Hematopoietic multipotent progenitor cell treated with erythropoietin and hydrocortisone succinate and interleukin-3 and kit ligand, for 17 days (in vitro differentiated cells): Measurements from ENCODE around the gene NAXD.
A peak's percentile ranks its signal among the peaks of the same experiment; 100 is the strongest.
"Not testable (repeated sequence)": the region's sequence is repeated elsewhere in the genome, so short reads cannot be mapped to it uniquely, and the experiment has no call there.

Experiments used
- DNase-seq: peaks from one replicate; pipeline ENCODE4 v3.0.0-alpha.2; 2015; ENCODE audit warnings: low spot score

NAXD gene

DNA sequence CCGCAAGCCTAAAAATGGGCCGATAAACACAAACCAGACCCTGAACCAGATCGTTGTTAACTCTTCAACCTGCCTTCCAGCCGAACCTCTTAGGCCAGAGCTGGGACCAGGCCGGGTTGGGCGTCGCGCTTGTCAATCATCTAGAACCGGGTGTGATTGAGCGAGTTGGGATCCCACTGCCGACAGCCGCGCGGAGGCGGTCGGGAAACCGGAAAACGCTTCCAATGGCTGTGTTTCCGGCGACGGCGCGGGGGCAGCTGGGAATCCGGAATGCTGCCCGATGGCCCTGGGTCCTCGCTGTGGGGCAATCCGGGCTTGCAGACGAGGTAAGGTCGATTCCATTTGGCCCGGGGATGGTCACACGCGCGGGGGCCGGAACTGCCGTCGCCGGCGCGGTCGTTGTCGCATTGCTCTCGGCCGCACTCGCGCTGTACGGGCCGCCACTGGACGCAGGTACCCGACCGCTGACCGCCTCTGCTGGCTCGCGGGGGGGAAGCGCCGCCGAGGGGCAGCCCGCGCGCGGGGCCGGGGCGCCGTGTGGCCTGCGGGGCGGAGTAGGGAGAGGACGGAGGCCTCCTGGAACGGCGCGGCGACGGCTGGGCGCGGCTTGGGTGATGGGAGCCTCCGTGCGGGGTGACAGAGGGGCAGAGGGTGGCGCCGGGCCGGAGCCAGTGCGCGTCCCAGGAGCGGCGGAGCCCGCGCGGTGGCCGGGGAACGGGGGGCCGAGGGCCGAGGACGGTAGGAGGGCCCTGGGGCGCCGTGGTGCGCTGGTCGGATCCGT, at the start of gene NAXD:
Gene NAXD, plus strand, starts transcription at position 224 of the 781 bp plus-strand sequence. Its CDS starts 57 bp downstream, at position 281.
- DNase-seq = peak; percentile 74

DNA sequence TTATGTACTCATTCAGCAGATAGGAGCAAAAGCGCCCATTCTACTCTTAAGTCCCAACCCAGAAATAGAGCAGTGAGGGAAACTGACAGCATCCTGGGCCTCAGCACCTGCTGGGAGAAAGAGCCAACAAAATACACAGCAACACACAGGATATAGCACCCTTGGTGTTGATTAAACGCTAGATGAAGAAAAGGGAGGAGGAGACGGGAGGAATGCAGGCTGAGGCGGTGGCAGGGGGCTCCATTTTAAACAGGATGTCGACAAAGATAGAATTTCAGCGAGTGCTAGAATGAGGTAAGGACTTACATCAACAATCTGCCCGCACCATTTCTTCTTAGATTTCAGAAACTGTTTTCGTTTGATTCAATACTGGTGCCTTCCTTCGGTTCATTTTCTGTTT, 49.2 kb upstream of the NAXD start:
- DNase-seq = no peak

GRCh38 chr13:110568612-110569011, 46.7 kb upstream of the NAXD start:
- no peak for DNase-seq

DNA sequence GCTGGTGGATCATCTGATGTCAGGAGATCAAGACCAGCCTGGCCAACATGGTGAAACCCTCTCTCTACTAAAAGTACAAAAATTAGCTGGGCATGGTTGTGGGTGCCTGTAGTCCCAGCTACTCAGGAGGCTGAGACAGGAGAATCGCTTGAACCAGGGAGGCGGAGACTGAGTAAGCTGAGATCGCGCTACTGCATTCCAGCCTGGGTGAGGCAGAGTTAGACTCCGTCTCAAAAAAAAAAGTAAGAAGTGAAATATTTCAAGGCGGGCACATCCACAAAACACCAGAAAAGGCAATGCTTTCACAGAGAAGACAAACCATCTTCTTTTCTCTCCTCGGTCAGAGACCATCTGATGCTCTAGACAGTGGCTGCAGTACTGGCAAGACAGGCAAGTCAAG, 45.4 kb upstream of the NAXD start:
- not testable (repeated sequence) for DNase-seq

GRCh38 chr13:110570886-110571285, 44.5 kb upstream of the NAXD start:
- no peak for DNase-seq

DNA sequence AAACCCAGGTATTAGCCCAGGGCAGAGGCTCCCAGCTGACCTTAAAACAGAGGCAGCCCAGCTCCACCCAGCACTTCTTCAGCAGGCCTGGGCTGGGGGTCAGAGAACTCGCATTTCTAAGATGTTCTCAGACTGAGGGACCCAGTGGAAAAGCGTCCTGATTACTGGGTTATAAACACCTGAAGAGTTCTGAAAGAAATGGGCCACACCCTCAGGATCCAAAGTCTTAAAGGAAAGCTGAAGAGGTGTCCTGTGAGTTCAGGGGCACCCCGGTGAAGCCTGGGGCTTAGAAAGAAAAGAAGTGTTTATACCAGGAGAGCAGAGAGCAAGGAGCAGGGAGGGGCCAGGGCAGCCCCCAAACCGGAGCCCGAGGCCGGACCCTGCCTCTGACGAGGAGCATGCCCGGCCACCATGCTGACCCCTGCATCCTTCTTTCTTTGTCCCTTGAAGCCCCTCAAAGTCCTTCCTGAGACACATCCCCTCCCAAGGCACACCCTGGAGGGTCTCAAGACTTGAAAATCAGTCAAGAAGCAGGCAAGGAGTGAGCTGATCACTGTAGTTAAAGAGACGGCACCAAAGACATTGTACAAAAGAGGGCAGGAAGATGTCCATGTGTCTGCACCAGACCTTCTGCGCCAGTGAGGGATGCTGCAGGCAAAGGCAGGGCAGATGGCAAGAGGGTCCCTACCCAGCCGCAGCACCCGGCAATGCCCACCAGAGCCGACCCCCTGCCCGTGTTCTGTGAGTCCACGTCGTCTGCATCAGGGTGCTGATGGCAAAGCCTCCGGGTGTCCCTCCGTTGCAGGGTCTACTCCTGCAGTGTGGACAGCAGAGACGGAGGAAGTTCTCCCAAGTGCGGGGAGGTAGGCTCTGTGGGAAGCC, 43.2 kb upstream of the NAXD start:
- no peak for DNase-seq

DNA sequence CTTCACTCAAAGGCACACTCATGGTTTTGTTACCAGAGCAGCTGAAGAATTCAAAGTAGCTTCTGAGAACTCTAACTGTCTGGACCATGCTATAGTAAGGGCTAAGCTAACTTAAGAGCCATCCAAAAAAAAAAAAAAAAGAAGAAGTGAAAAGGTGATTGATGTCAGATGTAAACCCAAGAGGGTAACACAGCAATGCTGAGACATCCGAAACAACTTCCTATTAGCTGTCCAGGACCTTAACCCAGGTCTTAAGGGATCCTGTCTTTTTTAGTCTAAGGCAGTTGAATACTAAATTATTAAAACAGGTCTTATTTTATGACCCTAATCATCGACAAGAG, 42.6 kb upstream of the NAXD start:
- DNase-seq = no peak

DNA sequence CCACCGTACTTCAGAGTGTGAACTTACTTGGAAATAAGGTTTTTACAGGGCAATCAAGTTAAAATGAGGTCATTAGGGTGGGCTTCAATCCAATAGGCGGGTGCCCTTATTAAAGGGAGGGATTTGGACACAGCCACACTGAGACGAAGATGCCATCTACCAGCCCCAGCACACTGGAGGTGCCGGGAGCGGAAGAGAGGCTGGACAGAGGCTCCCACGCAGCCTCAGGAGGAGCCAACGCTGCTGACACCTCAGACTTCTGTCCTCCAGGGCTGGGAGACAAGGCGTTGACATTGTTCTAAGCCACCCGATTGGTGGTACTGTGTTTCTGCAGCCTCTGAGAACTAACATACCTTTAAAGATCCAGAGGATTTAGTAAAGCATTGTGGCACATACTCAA, 41.2 kb upstream of the NAXD start:
- no peak for DNase-seq

- no peak for DNase-seq
These were observed 39.8 kb upstream of the NAXD start for GRCh38 chr13:110575322-110576069.

GRCh38 chr13:110576070-110576394, 39.3 kb upstream of the NAXD start:
- no peak for DNase-seq

- no peak for DNase-seq
These were observed 38.4 kb upstream of the NAXD start for GRCh38 chr13:110576736-110577476.

- no peak for DNase-seq
These were observed 37.0 kb upstream of the NAXD start for GRCh38 chr13:110578363-110578762.

- DNase-seq = no peak
These were observed 34.5 kb upstream of the NAXD start for GRCh38 chr13:110580800-110581199.

DNA sequence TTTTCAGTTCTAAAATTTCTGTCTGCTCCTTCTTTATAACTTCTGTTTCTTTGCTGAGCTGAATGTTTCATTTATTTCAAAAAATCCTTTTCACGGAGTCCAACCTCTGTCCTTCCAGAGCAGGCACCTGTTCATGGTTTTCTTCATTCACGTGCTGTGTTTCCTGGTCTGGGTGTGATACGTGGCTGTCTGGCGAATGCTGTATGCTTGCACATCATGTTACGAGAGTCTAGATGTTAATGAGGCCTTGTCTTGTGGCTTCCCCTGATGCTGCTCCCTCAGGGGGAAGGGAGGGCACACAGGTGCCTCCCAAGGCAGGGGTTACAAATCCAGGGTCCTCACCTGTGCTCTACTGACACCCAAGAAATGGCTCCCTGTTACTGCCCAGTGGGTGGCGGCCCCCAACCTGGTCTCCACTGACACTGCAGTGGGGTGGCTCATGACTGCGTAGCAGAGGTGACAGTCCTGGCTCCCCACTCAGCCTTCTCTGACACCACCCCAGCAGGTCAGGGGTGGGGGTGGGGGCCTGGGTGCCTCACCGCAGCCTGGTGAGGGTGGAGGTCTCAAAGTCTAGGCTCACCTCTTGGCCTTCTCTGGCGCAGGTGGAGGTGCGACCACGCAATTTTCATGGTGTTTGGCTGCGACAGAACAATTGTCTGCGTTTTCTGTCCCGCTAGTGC, 33.7 kb upstream of the NAXD start:
- DNase-seq = no peak

- DNase-seq = no peak
These were observed 32.9 kb upstream of the NAXD start for GRCh38 chr13:110582421-110582954.

DNA sequence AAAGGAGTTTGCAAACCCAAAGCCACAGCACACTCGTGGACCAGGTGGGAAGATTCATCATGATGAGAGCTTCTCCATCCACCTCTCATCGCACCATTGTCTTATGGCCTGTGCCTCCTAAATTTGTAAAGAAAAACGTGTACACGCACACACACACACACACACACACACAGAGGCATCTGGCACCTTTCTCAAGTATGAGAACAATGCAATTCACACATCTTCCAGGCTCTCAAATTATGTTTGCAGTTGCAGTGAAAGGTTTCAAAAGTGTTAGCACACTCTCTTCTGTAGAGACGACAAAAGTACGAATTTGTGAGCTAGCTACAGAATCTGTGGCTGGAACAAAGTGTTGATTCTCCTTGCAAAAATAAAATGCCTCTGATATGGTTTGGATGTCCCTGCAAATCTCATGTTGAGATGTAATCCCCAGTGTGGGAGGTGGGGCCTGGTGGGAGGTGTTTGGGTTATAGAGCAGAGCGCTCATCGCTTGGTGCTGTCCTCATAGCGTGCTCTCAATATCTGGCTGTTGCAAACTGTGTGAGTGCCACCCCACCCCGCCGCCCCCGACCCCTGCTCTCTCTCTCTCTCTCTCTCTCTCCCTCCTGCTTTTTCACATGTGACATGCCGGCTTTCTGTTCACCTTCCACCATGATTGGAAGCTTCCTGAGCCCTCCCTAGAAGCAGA, 32.0 kb upstream of the NAXD start:
- no peak for DNase-seq

DNA sequence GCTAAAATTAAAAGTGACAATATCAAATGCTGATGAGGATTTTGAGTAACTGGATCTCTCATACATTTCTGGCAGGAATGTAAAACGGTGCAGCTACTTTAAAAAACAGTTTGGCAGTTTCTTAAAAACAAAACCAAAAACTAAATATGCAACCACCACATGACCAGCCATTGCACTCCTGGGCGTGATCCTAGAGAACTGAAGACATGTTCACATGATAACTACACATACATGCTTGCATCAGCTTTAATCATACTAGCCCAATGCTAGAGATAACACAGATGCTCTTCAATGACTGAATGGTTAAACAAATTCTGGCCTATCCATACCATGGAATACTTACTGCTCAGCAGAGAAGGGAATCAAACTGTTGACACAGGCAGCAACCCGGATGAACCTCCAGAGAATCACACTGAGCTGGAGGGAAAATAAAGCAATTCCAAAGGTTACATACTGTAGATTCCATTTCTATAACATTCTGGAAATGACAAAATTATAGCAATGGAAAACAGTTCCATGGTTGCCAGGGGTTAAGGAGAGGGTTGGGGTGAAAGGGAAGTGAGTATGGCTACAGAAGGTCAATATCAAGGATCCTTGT, 25.5 kb upstream of the NAXD start:
- DNase-seq = no peak

GRCh38 chr13:110590577-110590976, 24.8 kb upstream of the NAXD start:
- no peak for DNase-seq

GRCh38 chr13:110592665-110593064, 22.7 kb upstream of the NAXD start:
- no peak for DNase-seq
